Activated CD4-positive, alpha-beta T cell treated with anti-CD3 and anti-CD28 coated beads for 24 hours (primary cell): ENCODE results near the gene MYBPHL.
A peak's percentile ranks its signal among the peaks of the same experiment; 100 is the strongest.

Source experiments
- DNase-seq, 2 donors: peaks; one replicate each; pipeline ENCODE4 v3.0.0-alpha.2; 2020; ENCODE audit warnings: low read depth in 2 of 2

Gene MYBPHL

DNA sequence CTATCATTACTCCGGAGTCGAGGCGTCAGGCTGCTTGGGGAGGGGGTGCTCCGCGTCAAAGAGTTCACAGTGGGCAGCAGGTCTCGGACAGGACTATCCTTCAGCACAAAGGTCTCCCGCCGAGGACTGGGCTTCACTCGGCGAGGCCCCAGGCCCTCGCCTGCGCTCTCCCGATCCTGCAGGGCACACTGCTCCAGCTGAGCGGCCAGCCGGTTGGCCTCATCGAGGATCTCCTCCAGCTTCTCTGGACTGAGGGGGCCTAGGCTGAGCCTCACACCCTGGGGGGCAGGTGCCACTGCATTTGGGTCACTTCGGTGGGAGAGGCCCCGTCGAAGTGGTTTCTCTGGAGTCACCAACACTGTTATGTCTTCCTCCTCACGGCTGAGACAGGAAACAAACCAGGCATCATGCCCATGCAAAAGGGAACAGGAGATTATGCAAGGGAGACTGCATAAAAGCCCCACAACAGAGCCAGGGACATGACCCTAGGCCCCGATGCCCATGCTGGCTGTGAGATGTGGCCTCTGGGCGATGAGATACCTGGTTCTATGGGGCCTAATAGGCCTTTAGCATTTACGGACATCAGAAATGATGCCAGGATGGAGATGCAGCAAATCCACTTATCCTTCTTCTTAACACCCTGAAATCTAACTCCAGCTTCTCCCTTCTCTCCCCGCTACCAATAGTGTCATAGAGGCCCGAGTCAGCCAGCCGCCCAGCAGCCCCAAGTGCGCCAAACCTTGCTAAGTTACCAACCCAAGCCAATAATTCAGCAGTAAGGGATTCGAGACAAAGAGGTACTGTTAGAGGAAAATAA, 24.9 kb downstream of the MYBPHL start:
- DNase-seq, result no peak

DNA sequence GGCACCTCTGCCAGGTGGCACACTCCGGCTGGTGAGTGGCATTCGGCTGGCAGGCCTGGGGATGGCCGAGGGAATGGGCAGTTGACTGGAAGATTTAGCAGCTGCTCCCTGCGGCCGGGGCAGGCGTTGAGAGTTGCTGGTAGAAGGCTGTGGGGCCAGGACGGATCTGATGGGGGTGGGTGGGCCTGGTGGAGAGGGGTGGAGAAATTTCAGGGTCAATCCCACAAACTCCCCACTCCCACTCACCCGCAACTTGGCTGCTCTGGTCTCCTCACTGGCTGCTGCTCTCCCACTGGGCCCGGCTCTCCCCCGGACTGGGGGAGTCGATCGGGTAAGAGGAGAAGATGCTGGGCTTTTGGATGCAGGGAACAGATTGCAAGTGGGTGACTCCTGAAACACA, 25.9 kb downstream of the MYBPHL start:
- DNase-seq, result no peak

DNA sequence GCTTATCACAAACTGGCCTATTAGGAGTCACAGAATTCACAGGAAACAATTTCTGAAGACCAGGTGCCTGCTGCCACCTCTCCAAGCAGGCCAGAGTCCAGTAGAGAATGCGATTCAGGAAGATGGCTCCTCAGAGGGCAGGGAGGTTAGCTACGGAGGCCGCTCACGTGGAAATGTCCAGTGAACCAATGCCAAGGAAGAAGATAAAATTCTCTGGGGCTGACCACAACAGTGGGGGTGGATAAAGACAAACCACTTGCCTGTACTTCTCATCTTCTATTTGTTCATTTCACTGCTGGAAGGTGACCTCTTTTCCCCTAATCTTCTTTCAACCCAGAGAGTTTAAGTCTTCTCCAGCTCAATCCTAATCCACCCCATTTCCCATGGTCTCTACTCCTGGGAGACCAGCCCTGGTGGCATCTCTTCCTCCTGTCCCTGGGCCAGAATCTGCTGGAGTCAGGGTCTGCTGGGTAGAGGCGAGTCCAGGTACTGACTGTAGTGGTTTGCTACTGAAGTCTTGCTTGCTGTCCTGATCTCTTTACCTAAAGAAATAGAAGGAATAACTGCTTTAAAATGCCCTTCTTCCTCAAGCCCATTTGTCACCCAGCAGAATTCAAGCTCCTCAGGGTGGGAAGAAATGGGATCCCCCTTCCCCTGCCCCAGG, 27.1 kb downstream of the MYBPHL start:
- no peak for DNase-seq

DNA sequence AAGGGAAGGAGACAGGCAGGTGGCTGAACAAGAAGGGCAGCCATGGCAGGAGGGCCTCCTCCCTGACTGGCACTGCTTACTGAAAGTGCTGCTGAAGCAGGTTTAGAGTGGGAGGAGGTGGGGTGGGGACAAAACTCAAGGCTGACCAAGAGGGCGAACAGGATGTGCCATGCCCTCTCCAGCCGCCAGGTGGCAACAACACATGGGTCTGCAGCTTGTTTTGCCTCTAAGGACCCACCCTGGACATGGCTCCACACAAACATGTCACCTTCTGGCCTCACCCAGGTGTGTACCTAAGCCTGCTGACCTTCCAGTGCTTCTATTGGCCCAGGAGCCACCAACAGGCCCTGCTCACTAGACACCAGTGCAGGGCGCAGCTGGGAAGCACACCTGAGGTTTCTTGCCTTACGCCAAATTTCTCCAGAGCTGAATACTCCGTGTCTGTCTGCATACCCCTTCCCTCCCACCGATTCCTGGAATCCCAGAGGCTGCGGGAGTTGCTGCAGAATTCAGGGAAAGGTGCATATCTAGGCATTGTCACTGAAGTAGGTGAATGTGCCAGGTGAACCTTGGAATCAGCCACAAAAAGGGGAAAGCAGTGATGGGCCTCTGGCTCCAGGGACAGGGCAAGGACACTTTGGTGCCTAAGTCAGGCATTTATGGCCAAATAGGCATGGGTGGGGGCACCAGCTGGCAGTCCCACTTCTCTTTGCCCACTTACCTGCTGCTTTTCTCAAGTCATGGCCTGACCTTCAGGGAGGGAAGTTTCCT, 29.2 kb downstream of the MYBPHL start:
- DNase-seq, result peak; percentile 44 to 61

DNA sequence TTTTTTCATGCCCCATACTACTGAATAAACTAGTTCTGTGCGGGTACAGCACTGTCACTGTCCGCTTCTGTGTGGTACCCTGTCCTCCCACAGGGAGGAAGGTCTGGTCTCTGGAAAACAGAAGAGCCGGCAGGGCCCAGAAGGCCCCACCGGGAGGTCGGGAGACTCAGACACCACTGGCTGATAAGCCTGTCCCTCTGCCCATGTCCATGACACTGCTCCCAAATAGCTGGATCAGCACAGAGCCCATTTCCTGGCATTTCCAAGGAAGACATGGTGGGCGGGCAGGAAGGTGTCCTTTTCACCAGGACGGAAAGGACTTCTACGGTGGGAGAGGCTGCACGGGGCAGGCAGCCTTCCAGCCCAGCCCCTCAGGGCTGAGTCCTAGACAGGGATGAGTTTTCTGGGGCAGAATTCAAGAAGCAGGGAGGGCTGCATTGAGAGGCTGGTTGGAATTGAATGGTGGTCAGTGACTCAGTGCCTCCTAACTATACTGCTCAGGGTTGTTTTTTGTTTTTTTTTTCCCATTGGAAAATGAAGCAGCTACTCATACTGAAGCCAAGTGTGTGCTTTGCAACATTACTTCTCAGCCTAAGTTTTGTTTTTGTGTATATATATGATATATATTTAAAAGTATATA, 31.0 kb downstream of the MYBPHL start:
- no peak for DNase-seq

DNA sequence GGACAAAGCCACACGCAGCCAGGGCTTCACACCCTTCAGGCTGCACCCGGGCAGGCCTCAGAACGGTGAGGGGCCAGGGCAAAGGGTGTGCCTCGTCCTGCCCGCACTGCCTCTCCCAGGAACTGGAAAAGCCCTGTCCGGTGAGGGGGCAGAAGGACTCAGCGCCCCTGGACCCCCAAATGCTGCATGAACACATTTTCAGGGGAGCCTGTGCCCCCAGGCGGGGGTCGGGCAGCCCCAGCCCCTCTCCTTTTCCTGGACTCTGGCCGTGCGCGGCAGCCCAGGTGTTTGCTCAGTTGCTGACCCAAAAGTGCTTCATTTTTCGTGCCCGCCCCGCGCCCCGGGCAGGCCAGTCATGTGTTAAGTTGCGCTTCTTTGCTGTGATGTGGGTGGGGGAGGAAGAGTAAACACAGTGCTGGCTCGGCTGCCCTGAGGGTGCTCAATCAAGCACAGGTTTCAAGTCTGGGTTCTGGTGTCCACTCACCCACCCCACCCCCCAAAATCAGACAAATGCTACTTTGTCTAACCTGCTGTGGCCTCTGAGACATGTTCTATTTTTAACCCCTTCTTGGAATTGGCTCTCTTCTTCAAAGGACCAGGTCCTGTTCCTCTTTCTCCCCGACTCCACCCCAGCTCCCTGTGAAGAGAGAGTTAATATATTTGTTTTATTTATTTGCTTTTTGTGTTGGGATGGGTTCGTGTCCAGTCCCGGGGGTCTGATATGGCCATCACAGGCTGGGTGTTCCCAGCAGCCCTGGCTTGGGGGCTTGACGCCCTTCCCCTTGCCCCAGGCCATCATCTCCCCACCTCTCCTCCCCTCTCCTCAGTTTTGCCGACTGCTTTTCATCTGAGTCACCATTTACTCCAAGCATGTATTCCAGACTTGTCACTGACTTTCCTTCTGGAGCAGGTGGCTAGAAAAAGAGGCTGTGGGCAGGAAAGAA, 32.0 kb downstream of the MYBPHL start:
- no peak for DNase-seq

DNA sequence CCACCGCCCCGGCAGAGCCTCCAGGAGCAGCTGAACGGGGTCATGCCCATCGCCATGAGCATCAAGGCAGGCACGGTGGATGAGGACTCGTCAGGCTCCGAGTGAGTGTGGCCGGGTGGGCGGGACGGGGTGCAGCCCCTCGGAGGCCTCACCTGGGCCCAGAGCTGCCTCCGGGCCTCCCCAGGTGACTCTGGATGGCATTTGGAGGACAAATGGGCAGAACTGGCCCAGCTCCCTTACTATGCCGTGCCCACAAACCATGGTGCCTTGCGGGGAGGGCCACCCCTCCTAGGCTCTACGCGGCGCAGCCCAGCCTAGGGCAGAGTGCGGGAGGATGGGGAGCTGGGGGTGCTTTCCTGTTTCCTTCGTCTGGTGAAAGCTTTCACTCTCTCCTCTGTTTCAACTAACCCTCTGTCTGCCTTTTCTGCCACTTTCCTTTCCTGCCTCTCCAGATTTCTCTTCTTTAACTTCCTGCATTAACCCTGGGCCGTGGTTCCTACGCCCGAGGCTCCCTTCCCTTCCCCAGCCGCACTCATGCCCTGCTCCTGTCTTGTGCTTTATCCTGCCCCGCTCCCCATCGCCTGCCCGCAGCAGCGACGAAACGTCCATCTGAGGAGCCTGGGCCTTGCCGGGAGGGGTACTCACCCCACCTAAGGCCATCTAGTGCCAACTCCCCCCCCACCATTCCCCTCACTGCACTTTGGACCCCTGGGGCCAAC, 33.1 kb downstream of the MYBPHL start:
- no peak for DNase-seq

DNA sequence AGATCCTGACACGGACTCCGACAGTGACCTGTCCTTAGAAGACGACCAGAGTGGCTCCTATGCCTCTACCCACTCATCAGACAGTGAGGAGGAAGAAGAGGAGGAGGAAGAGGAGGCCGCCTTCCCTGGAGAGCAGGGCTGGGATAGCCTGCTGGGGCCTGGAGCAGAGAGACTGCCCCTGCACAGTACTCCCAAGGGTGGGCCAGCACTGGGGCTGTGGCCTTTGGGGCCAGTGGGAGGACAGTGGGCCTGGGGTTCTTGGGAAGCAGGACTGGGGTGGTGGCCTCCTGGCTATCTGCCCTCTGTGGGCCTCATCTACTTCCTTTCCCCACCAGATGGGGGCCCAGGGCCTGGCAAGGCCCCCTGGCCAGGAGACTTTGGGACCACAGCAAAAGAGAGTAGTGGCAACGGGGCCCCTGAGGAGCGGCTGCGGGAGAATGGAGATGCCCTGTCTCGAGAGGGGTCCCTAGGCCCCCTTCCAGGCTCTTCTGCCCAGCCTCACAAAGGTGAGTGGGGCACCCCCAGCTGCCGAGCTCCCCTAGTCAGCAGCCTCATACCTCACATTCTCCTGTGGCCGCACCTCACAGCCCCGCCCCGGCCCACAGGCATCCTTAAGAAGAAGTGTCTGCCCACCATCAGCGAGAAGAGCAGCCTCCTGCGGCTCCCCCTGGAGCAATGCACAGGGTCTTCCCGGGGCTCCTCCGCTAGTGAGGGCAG, 33.8 kb downstream of the MYBPHL start:
- no peak for DNase-seq

DNA sequence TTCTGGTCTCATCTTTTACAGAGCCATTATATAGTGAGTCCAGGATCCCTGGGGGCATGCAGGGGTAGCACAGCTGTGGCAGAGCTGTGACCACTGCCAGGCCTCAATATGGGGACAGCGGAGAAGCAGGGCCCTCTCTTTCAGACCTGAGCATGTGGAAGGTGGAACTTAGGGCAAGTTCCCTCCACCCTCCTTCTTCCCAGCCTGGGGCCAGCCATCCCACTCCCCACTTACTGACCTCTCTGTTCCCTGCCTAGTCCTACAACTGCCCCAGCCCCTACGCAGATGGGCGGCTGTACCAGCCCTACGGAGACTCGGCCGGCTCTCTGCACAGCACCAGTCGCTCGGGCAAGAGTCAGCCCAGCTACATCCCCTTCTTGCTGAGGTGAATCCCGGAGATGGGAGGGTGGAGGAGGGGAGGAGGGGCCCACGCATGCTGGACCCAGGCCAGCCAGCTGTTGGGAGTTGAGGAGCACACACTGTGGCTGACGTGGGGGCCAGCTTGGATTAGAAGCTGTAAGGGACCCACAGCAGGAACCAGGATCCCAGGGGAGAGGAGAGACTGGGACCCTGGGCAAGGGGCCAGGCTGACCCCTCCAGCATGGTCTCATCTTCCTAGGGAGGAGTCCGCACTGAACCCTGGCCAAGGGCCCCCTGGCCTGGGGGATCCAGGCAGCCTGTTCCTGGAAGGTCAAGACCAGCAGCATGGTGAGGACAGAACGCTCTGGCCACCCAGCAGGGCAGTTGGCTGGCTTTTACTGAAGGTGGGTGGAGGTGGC, 34.6 kb downstream of the MYBPHL start:
- DNase-seq, result no peak

DNA sequence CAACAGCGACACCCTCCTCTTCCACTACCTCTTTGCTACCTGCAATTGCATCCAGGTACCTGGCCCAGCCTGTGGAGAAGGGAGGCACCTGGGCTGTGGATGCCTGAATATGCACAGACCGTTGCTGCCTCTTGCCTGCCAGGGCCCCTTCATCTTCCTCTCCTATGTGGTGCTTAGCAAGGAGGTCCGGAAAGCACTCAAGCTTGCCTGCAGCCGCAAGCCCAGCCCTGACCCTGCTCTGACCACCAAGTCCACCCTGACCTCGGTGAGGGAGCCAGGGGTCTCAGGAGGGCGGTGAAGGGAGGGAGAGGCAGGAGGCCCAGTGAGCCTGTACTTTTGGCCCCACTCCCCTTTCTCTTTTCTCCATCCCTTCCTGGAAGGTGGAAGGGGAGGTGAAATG, 35.4 kb downstream of the MYBPHL start:
- DNase-seq, result no peak

DNA sequence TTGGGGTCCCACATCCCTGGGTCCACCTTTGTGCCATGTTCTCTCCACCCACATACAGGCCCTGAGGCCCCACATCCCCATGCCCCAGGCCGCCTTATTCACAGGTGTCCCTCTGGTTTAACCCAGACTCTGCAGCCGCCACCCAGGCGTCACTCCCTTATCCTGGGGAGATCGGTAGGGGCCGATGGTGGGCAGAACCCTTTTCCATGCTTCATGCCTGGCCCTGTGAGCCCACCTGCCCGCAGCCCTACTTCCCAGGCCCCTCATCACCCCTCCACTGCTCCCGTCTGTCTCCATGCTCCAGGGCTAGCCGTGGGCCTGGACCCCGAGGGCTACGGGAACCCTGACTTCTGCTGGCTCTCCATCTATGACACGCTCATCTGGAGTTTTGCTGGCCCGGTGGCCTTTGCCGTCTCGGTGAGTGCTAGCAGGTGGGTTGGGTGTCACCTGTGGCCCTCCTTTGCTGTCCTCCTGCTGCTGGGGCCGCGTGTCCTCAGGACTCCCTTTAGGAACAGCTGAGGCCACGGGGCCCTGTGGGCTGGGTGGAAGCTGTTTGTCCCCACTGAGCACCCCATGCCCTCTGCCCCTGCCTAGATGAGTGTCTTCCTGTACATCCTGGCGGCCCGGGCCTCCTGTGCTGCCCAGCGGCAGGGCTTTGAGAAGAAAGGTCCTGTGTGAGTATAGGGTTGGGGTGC, 36.0 kb downstream of the MYBPHL start:
- DNase-seq, result no peak

DNA sequence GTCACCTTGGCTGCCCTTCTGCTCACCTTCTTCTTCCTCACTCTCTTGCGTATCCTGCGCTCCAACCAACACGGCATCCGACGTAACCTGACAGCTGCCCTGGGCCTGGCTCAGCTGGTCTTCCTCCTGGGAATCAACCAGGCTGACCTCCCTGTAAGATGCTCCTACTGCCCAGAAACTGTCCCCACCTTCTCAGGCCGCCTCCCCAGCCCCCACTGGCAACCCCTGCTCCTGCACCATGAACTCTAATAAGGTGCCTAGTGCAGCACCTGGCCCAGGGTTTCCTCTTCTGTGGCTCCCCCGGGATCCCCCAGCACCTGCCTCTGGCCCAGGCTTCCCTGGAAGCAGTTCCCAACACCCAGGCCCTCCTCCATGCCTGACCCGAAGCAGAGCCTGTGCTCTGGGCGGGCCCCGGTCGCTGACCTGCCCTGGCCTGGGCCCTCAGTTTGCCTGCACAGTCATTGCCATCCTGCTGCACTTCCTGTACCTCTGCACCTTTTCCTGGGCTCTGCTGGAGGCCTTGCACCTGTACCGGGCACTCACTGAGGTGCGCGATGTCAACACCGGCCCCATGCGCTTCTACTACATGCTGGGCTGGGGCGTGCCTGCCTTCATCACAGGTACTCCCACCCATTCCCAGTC, 36.7 kb downstream of the MYBPHL start:
- DNase-seq, result no peak

DNA sequence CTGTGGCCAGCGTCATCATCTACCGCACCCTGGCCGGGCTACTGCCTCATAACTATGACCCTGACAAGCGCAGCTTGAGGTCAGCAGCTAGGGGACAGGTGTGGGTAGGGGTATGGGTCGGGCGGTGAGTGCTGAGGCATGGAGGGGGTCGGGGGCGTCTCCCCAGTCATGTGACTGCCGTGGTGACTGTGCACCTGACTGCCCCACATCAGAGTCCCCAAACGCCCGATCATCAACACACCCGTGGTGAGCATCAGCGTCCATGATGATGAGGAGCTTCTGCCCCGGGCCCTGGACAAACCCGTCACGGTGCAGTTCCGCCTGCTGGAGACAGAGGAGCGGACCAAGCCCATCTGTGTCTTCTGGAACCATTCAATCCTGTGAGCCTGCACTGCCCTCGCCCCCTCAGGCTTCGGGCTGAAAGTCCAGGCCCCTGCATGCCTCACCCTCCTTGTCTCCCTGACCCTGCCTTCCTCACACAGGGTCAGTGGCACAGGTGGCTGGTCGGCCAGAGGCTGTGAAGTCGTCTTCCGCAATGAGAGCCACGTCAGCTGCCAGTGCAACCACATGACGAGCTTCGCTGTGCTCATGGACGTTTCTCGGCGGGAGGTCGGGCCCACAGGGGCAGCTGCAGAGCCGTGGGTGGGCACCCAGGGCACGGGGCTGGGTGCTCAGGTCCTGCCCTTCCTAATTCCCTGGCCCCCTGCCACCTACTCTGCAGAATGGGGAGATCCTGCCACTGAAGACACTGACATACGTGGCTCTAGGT, 37.4 kb downstream of the MYBPHL start:
- no peak for DNase-seq

DNA sequence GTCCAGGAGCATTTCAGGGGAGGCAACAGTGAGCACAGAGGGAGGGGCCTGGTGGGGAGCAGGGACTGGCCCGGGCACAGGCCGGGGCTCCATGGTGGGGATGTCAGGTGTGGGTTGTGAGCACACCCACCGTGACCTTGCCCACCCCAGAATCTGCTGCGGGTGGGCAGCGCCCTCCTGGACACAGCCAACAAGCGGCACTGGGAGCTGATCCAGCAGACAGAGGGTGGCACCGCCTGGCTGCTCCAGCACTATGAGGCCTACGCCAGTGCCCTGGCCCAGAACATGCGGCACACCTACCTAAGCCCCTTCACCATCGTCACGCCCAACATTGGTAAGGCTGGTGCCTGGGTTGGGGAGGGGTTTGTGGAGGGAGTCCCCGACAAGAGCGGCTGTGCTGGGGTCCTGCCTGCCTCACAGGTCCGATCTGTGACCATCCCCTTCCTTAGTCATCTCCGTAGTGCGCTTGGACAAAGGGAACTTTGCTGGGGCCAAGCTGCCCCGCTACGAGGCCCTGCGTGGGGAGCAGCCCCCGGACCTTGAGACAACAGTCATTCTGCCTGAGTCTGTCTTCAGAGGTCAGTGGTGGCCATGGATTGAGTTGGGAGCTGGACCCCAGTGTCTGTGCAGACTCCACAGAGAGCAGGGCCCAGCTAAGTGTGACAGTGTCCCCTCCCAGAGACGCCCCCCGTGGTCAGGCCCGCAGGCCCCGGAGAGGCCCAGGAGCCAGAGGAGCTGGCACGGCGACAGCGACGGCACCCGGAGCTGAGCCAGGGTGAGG, 38.2 kb downstream of the MYBPHL start:
- no peak for DNase-seq

DNA sequence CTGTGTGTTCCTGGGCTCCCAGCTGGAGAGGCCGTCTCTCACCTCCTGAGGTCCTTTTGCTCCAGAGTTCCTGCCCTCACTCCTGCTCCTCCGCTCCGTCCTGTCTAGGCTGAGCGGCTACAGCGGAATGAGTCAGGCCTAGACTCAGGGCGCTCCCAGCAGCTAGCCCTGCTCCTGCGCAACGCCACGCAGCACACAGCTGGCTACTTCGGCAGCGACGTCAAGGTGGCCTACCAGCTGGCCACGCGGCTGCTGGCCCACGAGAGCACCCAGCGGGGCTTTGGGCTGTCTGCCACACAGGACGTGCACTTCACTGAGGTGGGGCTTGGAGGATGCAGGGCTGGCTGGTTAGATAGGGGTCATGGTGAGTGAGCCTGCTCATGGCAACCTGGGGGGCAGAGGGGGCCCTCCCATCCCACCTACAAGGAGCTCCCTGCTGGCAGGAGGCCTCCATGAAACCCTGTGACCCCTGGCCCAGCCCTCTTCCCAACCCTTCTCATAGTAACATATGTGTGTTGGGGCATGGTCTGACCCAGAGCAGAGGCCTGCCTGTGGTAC, 39.0 kb downstream of the MYBPHL start:
- no peak for DNase-seq

DNA sequence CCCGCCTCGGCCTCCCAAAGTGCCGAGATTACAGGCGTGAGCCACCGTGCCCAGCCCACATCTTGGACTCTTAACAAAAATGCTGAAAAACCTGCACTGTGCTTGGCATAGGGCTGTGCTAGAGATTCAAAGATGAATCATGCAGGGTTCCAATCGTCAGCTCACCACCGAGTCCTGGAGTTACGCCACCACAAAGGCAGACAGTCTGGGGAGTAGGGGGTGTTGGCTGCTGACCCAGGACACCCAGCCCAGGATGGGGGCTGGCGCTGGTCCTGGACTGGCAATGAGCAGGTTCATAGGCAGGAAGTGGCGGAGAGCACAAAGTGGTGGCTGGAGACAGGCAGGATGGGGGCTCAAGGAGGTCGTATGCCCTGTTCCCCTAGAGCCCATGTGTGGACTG, 39.8 kb downstream of the MYBPHL start:
- no peak for DNase-seq
